ENCODE data around the gene CEP97.

DNA sequence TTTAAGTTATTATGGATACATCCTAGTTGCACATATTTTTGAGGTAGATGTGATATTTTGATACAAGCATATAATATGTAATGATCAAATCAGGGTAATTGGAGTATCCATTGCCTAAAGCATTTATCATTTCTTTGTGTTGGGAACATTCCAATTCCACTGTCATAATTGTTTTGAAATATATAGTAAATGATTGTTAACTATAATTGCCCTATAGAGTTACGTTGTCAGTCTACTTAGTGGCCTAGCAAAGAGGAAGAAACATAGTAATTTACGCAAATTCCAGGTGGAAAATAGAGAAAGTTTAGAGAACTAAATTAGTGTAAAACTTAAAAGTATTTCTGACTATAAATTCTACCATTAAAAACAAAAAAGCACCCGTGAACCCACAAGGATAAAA lies 79.5 kb downstream of the CEP97 start:
- TF ChIP-seq, protein P1, sequence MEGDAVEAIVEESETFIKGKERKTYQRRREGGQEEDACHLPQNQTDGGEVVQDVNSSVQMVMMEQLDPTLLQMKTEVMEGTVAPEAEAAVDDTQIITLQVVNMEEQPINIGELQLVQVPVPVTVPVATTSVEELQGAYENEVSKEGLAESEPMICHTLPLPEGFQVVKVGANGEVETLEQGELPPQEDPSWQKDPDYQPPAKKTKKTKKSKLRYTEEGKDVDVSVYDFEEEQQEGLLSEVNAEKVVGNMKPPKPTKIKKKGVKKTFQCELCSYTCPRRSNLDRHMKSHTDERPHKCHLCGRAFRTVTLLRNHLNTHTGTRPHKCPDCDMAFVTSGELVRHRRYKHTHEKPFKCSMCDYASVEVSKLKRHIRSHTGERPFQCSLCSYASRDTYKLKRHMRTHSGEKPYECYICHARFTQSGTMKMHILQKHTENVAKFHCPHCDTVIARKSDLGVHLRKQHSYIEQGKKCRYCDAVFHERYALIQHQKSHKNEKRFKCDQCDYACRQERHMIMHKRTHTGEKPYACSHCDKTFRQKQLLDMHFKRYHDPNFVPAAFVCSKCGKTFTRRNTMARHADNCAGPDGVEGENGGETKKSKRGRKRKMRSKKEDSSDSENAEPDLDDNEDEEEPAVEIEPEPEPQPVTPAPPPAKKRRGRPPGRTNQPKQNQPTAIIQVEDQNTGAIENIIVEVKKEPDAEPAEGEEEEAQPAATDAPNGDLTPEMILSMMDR (IDR thresholded peaks at IDR 0.05; ENCODE audit: low read depth, low read length): no peak
- TF ChIP-seq, protein P2, sequence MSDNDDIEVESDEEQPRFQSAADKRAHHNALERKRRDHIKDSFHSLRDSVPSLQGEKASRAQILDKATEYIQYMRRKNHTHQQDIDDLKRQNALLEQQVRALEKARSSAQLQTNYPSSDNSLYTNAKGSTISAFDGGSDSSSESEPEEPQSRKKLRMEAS (IDR thresholded peaks at IDR 0.05; ENCODE audit: low read depth, low read length): no peak
- no peak for TF ChIP-seq POLR2A (IDR thresholded peaks at IDR 0.05; ENCODE audit: extremely low read depth, insufficient read length)
- no peak for TF ChIP-seq MYC (IDR thresholded peaks at IDR 0.05; ENCODE audit: low read depth, low read length)

Data from NB4 (cell line).